ENCODE data around the gene MMRN2. TPM values are rescaled to one million over a fixed set of nuclear protein-coding genes. Genes with fewer than 3 reads are reported as not detected.

Gene MMRN2
- total RNA-seq, 6 donors from 2014 or later: 18.8 to 76.8 (median 31.3) TPM

DNA sequence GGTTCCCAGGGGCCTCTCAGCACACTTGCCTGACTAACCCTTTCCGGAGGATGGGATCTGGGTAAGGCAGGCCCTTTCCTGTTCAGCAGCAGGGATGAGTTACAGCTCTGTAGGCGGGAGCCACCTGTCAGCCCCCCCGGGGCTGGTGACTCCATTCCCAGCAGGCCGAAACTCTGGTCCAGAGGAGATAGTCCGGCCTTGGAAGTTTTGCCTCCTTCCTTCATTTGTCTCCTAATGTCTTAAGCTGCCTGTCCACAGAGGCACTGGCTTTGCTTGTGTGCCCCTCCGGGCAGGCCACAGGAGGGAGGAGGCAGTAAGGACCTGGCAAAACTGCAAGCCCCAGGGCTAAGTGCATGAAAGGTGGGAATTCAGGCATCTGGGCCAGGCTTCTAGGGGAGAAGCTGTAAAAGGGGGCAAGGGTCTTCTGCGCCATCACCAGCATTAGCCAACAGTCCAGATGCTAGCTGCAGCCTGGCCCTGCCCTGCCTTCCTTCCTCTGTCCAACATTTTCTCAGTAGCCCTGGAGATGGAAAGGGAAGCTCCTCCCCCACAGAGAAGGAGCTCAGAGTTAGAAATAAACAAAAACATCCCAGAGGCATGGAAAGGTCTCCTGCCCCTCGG lies 12.1 kb upstream of the MMRN2 start:
- 46 to 66% methylated on average over 7 to 8 of the region's 8 CpGs for WGBS, 2 donors
- Histone ChIP-seq H3K36me3 (no peaks in the 10 kb centered on the region), H3K4me3 (peak overlapping the region; percentile 52 to 64 (median 60)), H3K9me3 (no peaks in the 10 kb centered on the region), H3K4me1 (peaks cover 38 to 63% (median 51%) of the 10 kb centered on the region in 4 donors), H3K27ac (peak overlapping the region; percentile 92 to 98 (median 97)), H3K27me3 (no peaks in the 10 kb centered on the region)
- no peak for TF ChIP-seq CTCF (IDR thresholded peaks at IDR 0.05)
- TF ChIP-seq POLR2A (IDR thresholded peaks at IDR 0.05): no peak
- TF ChIP-seq EP300 (IDR thresholded peaks at IDR 0.05): no peak
- no peak for TF ChIP-seq POLR2AphosphoS5 (IDR thresholded peaks at IDR 0.05)
- DNase-seq: peak in 1 of 2 donors; percentile 21
- no peak for ATAC-seq (ENCODE audit: low FRiP score in 2 of 2)

DNA sequence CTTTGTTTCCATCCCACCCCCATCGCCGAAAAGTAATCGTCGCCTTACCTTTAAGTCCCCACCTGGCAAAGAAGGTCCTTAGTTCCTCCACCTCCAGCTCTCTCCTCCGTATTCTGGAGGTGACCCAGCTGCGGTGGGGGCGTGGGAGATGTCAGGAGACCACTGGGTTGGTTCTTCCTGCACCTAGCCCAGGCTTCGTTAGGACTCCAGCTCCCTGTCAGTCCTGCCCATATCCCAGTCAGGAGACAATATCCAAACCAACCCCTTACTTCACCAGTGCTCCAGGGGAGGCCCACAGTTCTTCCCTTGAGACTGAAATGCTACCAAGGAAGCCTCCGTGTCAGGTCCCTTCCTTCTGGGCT lies 11.6 kb upstream of the MMRN2 start:
- Histone ChIP-seq H3K36me3 (no peaks in the 10 kb centered on the region), H3K4me1 (peaks cover 38 to 63% (median 51%) of the 10 kb centered on the region in 4 donors), H3K27me3 (no peaks in the 10 kb centered on the region), H3K4me3 (peak overlapping the region; percentile 52 to 64 (median 60)), H3K27ac (peak overlapping the region; percentile 92 to 98 (median 97)), H3K9me3 (no peaks in the 10 kb centered on the region)
- TF ChIP-seq CTCF (IDR thresholded peaks at IDR 0.05) (no peak), POLR2A (IDR thresholded peaks at IDR 0.05) (no peak), EP300 (IDR thresholded peaks at IDR 0.05) (no peak), POLR2AphosphoS5 (IDR thresholded peaks at IDR 0.05) (no peak)
- no peak for DNase-seq
- ATAC-seq (ENCODE audit: low FRiP score in 2 of 2): no peak
- 44% methylated on average over 9 of the region's 9 CpGs for WGBS, 2 donors

DNA sequence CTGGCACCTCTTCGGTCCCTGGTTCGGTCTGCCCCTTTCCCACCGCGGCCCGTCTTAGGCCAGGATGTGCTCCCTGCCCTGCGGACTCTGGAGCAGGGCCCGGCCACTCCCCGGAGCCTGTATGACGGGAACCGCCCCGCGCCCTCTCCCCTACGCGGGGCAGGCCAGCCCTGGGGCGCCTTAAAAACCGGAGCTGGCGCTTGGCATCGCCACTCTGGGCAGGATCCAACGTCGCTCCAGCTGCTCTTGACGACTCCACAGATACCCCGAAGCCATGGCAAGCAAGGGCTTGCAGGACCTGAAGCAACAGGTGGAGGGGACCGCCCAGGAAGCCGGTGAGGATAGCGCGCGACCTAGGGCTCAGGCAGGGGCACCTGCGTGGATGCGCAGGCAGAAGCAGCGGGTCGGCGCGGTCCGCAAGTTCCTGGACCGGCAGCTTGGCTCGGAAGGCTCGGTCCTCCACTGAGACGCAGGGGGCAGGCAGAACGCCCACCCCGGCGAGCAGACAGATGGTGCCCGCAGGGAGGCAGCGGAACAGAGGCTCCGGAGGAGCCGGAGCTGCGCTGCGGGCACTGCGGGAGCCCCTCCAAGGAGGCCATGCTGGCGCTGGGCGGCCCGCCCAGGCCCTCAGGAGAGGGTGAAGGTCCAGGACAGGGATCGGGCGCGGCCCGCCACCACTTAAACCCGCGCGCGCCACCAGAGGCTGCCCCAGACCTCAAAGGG lies 11.0 kb upstream of the MMRN2 start, which contains the start of gene ADIRF:
Gene ADIRF, plus strand, starts transcription at position 212 of the 723 bp plus-strand sequence. Its CDS starts 63 bp downstream, at position 275.
- H3K4me3 ChIP-seq: peak within 1 kb of the TSS; percentile 52 to 64 (median 60)
- no peaks in the 10 kb centered on the region for H3K9me3 ChIP-seq
- peaks cover 38 to 63% (median 51%) of the 10 kb centered on the region in 4 donors for H3K4me1 ChIP-seq
- DNase-seq (peak; percentile 65 to 91), ATAC-seq (ENCODE audit: low FRiP score in 2 of 2) (peak in 1 of 2 donors; percentile 4)
- TF ChIP-seq POLR2AphosphoS5 (IDR thresholded peaks at IDR 0.05) (peak; percentile 64 to 75), CTCF (IDR thresholded peaks at IDR 0.05) (no peak), POLR2A (IDR thresholded peaks at IDR 0.05) (peak in 2 of 4 donors; percentile 69 to 83)
- 9 to 34% methylated on average over 4 to 53 of the region's 59 CpGs for WGBS, 2 donors
- H3K27me3 ChIP-seq: no peaks in the 10 kb centered on the region
- no peaks in the 10 kb centered on the region for H3K36me3 ChIP-seq
- H3K27ac ChIP-seq: peak within 1 kb of the TSS; percentile 92 to 98 (median 97)

DNA sequence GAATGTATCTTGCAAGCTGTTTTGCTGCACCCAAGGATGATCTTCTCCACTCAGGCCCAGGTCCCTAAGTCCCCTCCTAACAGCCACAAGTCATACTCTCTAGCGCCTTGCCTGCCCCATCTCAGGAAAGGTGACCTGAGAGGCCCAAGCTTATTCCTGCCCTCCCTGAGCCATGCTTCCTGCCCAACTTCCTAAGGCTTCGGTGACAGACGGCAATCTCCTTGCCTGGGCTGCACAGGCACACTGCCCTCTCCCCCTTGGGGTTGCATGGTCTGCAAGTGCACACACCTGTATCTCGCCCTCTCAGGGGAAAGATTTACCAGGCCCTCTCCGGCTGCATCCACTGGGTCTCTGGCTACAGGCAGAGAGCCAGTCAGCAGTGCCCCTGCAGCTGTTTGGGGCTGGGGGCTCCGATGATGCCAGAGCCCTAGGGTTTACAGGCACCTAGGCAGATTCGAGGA lies 10.1 kb upstream of the MMRN2 start:
- no peak for TF ChIP-seq POLR2A (IDR thresholded peaks at IDR 0.05)
- no peak for TF ChIP-seq EP300 (IDR thresholded peaks at IDR 0.05)
- no peak for TF ChIP-seq POLR2AphosphoS5 (IDR thresholded peaks at IDR 0.05)
- no peak for TF ChIP-seq CTCF (IDR thresholded peaks at IDR 0.05)
- H3K27ac ChIP-seq: peak overlapping the region; percentile 92 to 98 (median 97)
- H3K4me1 ChIP-seq: peaks cover 38 to 63% (median 51%) of the 10 kb centered on the region in 4 donors
- DNase-seq (peak in 1 of 2 donors; percentile 15), ATAC-seq (ENCODE audit: low FRiP score in 2 of 2) (no peak)
- H3K27me3 ChIP-seq: no peaks in the 10 kb centered on the region
- no peaks in the 10 kb centered on the region for H3K36me3 ChIP-seq
- H3K4me3 ChIP-seq: peak overlapping the region in 1 of 4 donors; percentile 64
- H3K9me3 ChIP-seq: no peaks in the 10 kb centered on the region
- WGBS, 2 donors: 78% methylated on average over 7 of the region's 7 CpGs; no CpG with 5 or more reads in 1 of the 2 donors

Measured in upper lobe of left lung (tissue), 6 donors.